ENCODE data around the gene MTHFSD.
A peak's percentile ranks its signal among the peaks of the same experiment; 100 is the strongest.
"Not testable (repeated sequence)": the region's sequence is repeated elsewhere in the genome, so short reads cannot be mapped to it uniquely, and the experiment has no call there.

Gene MTHFSD

GRCh38 chr16:86554917-86555703 lies at the start of gene MTHFSD:
Gene MTHFSD (minus strand): TSS chr16:86555235. CDS start chr16:86555184, 51 bp downstream.
- peak; percentile 91 to 97 (median 93) for DNase-seq (ENCODE audit: low read depth in 3 of 3)

GRCh38 chr16:86604436-86605193 lies 49.6 kb upstream of the MTHFSD start:
- DNase-seq (ENCODE audit: low read depth in 3 of 3): peak in 2 of 3 experiments; percentile 6 to 9

GRCh38 chr16:86602521-86602920 lies 47.5 kb upstream of the MTHFSD start:
- no peak for DNase-seq (ENCODE audit: low read depth in 3 of 3)

GRCh38 chr16:86601356-86601755 lies 46.3 kb upstream of the MTHFSD start:
- DNase-seq (ENCODE audit: low read depth in 3 of 3): no peak

- DNase-seq (ENCODE audit: low read depth in 3 of 3): no peak
Measured at GRCh38 chr16:86598607-86599565, 43.9 kb upstream of the MTHFSD start.

GRCh38 chr16:86597880-86598606 lies 43.0 kb upstream of the MTHFSD start:
- DNase-seq (ENCODE audit: low read depth in 3 of 3): no peak

GRCh38 chr16:86597126-86597879 lies 42.3 kb upstream of the MTHFSD start:
- DNase-seq (ENCODE audit: low read depth in 3 of 3): no peak

- no peak for DNase-seq (ENCODE audit: low read depth in 3 of 3)
Measured at GRCh38 chr16:86595983-86596605, 41.1 kb upstream of the MTHFSD start.

GRCh38 chr16:86594721-86595120 lies 39.7 kb upstream of the MTHFSD start:
- DNase-seq (ENCODE audit: low read depth in 3 of 3): no peak

GRCh38 chr16:86593913-86594620 lies 39.0 kb upstream of the MTHFSD start:
- DNase-seq (ENCODE audit: low read depth in 3 of 3): no peak

- DNase-seq (ENCODE audit: low read depth in 3 of 3): no peak
Measured at GRCh38 chr16:86591270-86591669, 36.2 kb upstream of the MTHFSD start.

- DNase-seq (ENCODE audit: low read depth in 3 of 3): no peak
Measured at GRCh38 chr16:86590501-86591144, 35.6 kb upstream of the MTHFSD start.

GRCh38 chr16:86587955-86588354 lies 32.9 kb upstream of the MTHFSD start:
- DNase-seq (ENCODE audit: low read depth in 3 of 3): not testable (repeated sequence)

- no peak for DNase-seq (ENCODE audit: low read depth in 3 of 3)
Measured at GRCh38 chr16:86587487-86587886, 32.5 kb upstream of the MTHFSD start.

GRCh38 chr16:86585821-86586611 lies 31.0 kb upstream of the MTHFSD start:
- no peak for DNase-seq (ENCODE audit: low read depth in 3 of 3)

GRCh38 chr16:86584726-86585721 lies 30.0 kb upstream of the MTHFSD start:
- no peak for DNase-seq (ENCODE audit: low read depth in 3 of 3)
